ENCODE measurements around the gene PRSS53.

Gene PRSS53

GRCh38 chr16:31080035-31080629 is 8.6 kb downstream of the PRSS53 start:
- no peak for DNase-seq

DNA sequence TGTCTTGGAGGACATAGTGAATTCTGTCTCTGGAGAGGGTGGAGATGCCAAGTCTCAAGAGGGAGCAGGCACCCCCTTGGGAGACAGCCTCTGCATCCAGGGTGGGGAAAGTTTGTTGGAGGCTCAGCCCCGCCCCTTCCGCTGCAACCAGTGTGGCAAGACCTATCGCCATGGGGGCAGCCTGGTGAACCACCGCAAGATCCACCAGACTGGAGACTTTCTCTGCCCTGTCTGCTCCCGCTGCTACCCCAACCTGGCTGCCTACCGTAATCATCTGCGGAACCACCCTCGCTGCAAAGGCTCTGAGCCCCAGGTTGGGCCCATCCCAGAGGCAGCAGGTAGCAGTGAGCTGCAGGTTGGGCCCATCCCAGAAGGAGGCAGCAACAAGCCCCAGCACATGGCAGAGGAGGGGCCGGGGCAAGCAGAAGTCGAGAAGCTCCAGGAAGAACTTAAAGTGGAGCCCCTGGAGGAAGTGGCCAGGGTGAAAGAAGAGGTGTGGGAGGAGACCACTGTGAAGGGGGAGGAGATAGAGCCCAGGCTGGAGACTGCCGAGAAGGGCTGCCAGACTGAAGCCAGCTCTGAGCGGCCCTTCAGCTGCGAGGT is 9.3 kb downstream of the PRSS53 start:
- DNase-seq, result no peak

DNA sequence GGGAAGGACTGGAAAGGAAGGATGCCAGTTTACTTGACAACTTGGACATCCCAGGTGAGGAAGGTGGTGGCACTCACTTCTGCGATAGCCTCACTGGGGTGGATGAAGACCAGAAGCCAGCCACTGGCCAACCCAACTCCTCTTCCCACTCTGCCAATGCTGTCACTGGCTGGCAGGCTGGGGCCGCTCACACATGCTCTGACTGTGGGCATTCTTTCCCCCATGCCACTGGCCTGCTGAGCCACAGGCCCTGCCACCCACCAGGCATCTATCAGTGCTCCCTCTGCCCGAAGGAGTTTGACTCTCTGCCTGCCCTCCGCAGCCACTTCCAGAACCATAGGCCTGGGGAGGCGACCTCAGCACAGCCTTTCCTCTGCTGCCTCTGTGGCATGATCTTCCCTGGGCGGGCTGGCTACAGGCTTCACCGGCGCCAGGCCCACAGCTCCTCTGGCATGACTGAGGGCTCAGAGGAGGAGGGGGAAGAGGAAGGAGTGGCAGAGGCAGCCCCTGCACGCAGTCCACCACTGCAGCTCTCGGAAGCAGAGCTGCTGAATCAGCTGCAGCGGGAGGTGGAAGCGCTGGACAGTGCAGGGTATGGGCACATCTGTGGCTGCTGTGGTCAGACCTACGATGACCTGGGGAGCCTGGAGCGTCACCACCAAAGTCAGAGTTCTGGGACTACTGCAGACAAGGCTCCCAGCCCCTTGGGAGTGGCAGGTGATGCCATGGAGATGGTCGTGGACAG is 10.0 kb downstream of the PRSS53 start:
- DNase-seq, result no peak

DNA sequence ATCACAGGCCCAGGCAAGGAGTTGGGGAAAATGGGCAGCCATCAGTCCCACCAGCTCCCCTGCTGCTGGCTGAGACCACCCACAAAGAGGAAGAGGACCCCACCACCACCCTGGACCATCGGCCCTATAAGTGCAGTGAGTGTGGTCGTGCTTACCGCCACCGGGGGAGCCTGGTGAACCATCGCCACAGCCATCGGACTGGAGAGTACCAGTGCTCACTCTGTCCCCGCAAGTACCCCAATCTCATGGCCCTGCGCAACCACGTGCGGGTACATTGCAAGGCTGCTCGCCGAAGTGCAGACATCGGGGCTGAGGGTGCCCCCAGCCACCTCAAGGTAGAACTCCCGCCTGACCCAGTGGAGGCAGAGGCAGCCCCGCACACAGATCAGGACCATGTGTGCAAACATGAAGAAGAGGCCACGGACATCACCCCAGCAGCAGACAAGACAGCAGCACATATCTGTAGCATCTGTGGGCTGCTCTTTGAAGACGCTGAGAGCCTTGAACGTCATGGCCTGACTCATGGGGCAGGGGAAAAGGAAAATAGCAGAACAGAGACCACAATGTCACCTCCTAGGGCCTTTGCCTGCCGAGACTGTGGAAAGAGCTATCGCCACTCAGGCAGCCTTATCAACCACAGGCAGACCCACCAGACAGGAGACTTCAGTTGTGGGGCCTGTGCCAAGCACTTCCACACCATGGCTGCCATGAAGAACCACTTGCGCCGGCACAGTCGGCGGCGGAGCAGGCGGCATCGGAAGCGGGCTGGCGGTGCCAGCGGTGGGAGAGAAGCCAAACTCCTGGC is 10.9 kb downstream of the PRSS53 start:
- DNase-seq, result no peak

- DNase-seq, result no peak
These were observed 11.7 kb downstream of the PRSS53 start for GRCh38 chr16:31077024-31077423.

DNA sequence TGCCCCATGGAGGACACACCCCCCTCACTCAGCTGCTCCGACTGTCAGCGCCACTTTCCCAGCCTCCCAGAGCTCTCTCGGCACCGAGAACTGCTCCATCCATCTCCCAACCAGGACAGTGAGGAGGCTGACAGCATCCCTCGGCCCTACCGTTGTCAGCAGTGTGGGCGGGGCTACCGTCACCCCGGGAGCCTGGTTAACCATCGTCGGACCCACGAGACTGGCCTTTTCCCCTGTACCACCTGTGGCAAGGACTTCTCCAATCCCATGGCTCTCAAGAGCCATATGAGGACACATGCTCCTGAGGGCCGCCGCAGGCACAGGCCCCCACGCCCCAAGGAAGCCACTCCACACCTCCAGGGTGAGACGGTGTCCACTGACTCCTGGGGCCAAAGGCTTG is 12.4 kb downstream of the PRSS53 start:
- DNase-seq, result no peak

- DNase-seq, result no peak
These were observed 13.9 kb downstream of the PRSS53 start for GRCh38 chr16:31074814-31075183.

GRCh38 chr16:31073970-31074813 is 14.6 kb downstream of the PRSS53 start, which contains the start of the genes ZNF646 and ZNF668:
Gene ZNF646, plus strand, starts transcription at chr16:31074422. Its CDS starts 1,903 bp downstream, at chr16:31076325.
Gene ZNF668, minus strand, starts transcription at chr16:31074240. Its CDS starts 9,781 bp downstream, at chr16:31064459.
- DNase-seq, result peak; percentile 80 to 99 (median 98)

GRCh38 chr16:31073142-31073969 is 15.4 kb downstream of the PRSS53 start:
- DNase-seq, result peak; percentile 56 to 96 (median 88)

- peak in 11 of 58 donors; percentile 8 to 41 (median 22) for DNase-seq
These were observed 16.1 kb downstream of the PRSS53 start for GRCh38 chr16:31072540-31073141.

DNA sequence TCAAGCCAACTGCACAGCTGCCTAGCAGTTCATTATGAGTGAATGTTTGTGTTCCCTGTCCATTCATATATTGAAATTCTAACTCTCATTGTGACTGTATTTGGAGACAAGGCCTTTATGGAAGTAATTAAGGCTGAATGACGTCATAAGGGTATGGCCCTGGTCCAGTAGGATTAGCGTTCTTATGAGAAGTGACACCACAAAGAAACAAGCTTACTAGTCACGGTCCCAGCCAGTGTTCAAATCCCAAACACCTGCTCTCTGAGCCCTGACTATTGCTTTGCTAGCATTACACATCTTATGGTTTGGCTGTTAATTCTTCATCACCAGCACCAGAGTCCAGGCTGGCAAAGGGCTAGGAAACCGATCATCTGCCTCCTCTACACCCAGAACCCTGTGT is 16.9 kb downstream of the PRSS53 start:
- DNase-seq, result no peak

DNA sequence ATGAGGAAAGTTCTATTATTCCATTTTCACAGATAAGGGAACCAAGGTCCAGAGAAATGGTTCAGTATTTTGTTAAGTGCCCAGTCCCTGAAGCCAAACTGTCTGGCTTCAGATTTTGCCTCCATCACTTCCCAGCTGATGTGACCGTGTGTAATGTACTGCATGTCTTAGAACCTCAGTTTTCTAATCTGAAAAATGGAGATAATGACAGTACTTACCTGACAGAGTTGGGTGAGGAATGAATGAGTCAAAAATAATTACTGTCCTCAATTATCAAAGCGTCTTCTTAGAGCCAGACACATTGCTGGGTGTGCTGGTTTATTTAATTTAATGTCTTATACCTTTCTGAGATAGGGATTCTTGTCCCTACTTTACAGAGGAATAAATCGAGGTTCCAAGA is 21.4 kb downstream of the PRSS53 start:
- DNase-seq, result no peak

- DNase-seq, result no peak
These were observed 23.8 kb downstream of the PRSS53 start for GRCh38 chr16:31064882-31065461.

- no peak for DNase-seq
These were observed 24.7 kb downstream of the PRSS53 start for GRCh38 chr16:31063843-31064611.

GRCh38 chr16:31063495-31063842 is 25.3 kb downstream of the PRSS53 start:
- no peak for DNase-seq

- no peak for DNase-seq
These were observed 26.8 kb downstream of the PRSS53 start for GRCh38 chr16:31061813-31062440.

GRCh38 chr16:31061126-31061812 is 27.5 kb downstream of the PRSS53 start:
- no peak for DNase-seq
